ENCODE results near the gene LATS2. TPM values are rescaled to one million over a fixed set of nuclear protein-coding genes. Genes with fewer than 3 reads are reported as not detected.
"Not testable (repeated sequence)": the region's sequence is repeated elsewhere in the genome, so short reads cannot be mapped to it uniquely, and the experiment has no call there.

LATS2 gene
- total RNA-seq, 4 donors from 2014 or later: 49.8 to 93.8 (median 77.0) TPM

GRCh38 chr13:20955496-20955895 lies 105.9 kb downstream of the LATS2 start:
- Histone ChIP-seq H3K9me3 (no peaks in the 10 kb centered on the region), H3K4me1 (no peaks in the 10 kb centered on the region), H3K27ac (replicated peaks in 1 of 4) (no peak overlapping the region), H3K36me3 (no peaks in the 10 kb centered on the region), H3K4me3 (no peak overlapping the region), H3K27me3 (peaks cover 0 to 4% (median 0%) of the 10 kb centered on the region in 4 donors)
- intact Hi-C loops (cut with DNase I): no loop called here
- WGBS: 94% methylated on average over 6 of the region's 6 CpGs
- TF ChIP-seq POLR2AphosphoS5 (IDR thresholded peaks at IDR 0.05) (no peak), POLR2A (IDR thresholded peaks at IDR 0.05; ENCODE audit: low read depth) (no peak), EP300 (IDR thresholded peaks at IDR 0.05) (no peak), CTCF (IDR thresholded peaks at IDR 0.05) (no peak)
- no peak for DNase-seq (ENCODE audit: extremely low spot score)

GRCh38 chr13:20953245-20953931 lies 108.0 kb downstream of the LATS2 start:
- H3K4me3 ChIP-seq: no peak overlapping the region
- H3K9me3 ChIP-seq: no peaks in the 10 kb centered on the region
- no peak for DNase-seq (ENCODE audit: extremely low spot score)
- WGBS: 75% methylated on average over 16 of the region's 16 CpGs
- TF ChIP-seq CTCF (IDR thresholded peaks at IDR 0.05) (no peak), POLR2AphosphoS5 (IDR thresholded peaks at IDR 0.05) (no peak), EP300 (IDR thresholded peaks at IDR 0.05) (no peak), POLR2A (IDR thresholded peaks at IDR 0.05; ENCODE audit: low read depth) (no peak)
- intact Hi-C loops (cut with DNase I): no loop called here
- no peak overlapping the region for H3K27ac ChIP-seq (replicated peaks in 1 of 4)
- H3K36me3 ChIP-seq: no peaks in the 10 kb centered on the region
- H3K4me1 ChIP-seq: no peaks in the 10 kb centered on the region
- H3K27me3 ChIP-seq: peaks cover 0 to 4% (median 0%) of the 10 kb centered on the region in 4 donors

- Histone ChIP-seq H3K4me3 (no peak overlapping the region), H3K4me1 (no peaks in the 10 kb centered on the region), H3K36me3 (no peaks in the 10 kb centered on the region), H3K27ac (replicated peaks in 1 of 4) (no peak overlapping the region), H3K9me3 (no peaks in the 10 kb centered on the region), H3K27me3 (peaks cover 0 to 4% (median 0%) of the 10 kb centered on the region in 4 donors)
- no peak for DNase-seq (ENCODE audit: extremely low spot score)
- WGBS: 73% methylated on average over 6 of the region's 16 CpGs
- intact Hi-C loops (cut with DNase I): no loop called here
- TF ChIP-seq EP300 (IDR thresholded peaks at IDR 0.05) (no peak), POLR2AphosphoS5 (IDR thresholded peaks at IDR 0.05) (no peak), POLR2A (IDR thresholded peaks at IDR 0.05; ENCODE audit: low read depth) (no peak), CTCF (IDR thresholded peaks at IDR 0.05) (no peak)
These were observed 108.5 kb downstream of the LATS2 start for GRCh38 chr13:20952838-20953237.

GRCh38 chr13:20948001-20948400 lies 113.4 kb downstream of the LATS2 start:
- Histone ChIP-seq H3K27me3 (peaks cover 0 to 11% (median 0%) of the 10 kb centered on the region in 4 donors), H3K4me1 (peaks cover 5 to 17% (median 16%) of the 10 kb centered on the region in 4 donors)
- H3K9me3 ChIP-seq; H3K27ac ChIP-seq (replicated peaks in 1 of 4); DNase-seq (ENCODE audit: extremely low spot score); intact Hi-C loops (cut with DNase I); H3K4me3 ChIP-seq; H3K36me3 ChIP-seq: not testable (repeated sequence)
- 93% methylated on average over 3 of the region's 3 CpGs for WGBS

- 9% methylated on average over 25 of the region's 29 CpGs for WGBS
- DNase-seq (ENCODE audit: extremely low spot score): no peak
- peak overlapping the region; percentile 26 to 36 (median 31) for H3K4me3 ChIP-seq
These were observed 115.4 kb downstream of the LATS2 start for GRCh38 chr13:20945952-20946383.

More at GRCh38 chr13:20945952-20946383, 115.4 kb downstream of the LATS2 start:
- intact Hi-C loops (cut with DNase I): no loop called here
- Histone ChIP-seq H3K36me3 (no peaks in the 10 kb centered on the region), H3K9me3 (no peaks in the 10 kb centered on the region), H3K27ac (replicated peaks in 1 of 4) (no peak overlapping the region), H3K27me3 (peaks cover 0 to 11% (median 0%) of the 10 kb centered on the region in 4 donors), H3K4me1 (peaks cover 5 to 19% (median 18%) of the 10 kb centered on the region in 4 donors)
- no peak for TF ChIP-seq POLR2A (IDR thresholded peaks at IDR 0.05; ENCODE audit: low read depth)
- TF ChIP-seq CTCF (IDR thresholded peaks at IDR 0.05): no peak
- TF ChIP-seq EP300 (IDR thresholded peaks at IDR 0.05): no peak
- no peak for TF ChIP-seq POLR2AphosphoS5 (IDR thresholded peaks at IDR 0.05)

Data from esophagus muscularis mucosa (tissue), 4 donors.